ENCODE data around the gene DNLZ. TPM values are rescaled to one million over a fixed set of nuclear protein-coding genes. Genes with fewer than 3 reads are reported as not detected.

Gene DNLZ
- total RNA-seq, 1 donor from 2014 or later: 19.9 TPM

GRCh38 chr9:136351252-136351800 lies 12.2 kb downstream of the DNLZ start:
- Mint-ChIP-seq H3K27me3 (ENCODE audit: low read depth) (no peaks in the 10 kb centered on the region), H3K4me1 (ENCODE audit: low read depth) (peaks cover 11% of the 10 kb centered on the region), H3K36me3 (ENCODE audit: low read depth) (no peaks in the 10 kb centered on the region), H3K27ac (ENCODE audit: unreplicated experiment) (no peak overlapping the region), H3K9me3 (ENCODE audit: low read depth) (no peaks in the 10 kb centered on the region), H3K4me3 (ENCODE audit: unreplicated experiment) (no peak overlapping the region)
- DNase-seq (ENCODE audit: low spot score): no peak
- no peak for TF ChIP-seq CTCF (IDR thresholded peaks at IDR 0.05)

- Mint-ChIP-seq H3K27me3 (ENCODE audit: low read depth) (no peaks in the 10 kb centered on the region), H3K4me3 (ENCODE audit: unreplicated experiment) (no peak overlapping the region), H3K27ac (ENCODE audit: unreplicated experiment) (no peak overlapping the region), H3K4me1 (ENCODE audit: low read depth) (peaks cover 17% of the 10 kb centered on the region), H3K36me3 (ENCODE audit: low read depth) (no peaks in the 10 kb centered on the region), H3K9me3 (ENCODE audit: low read depth) (no peaks in the 10 kb centered on the region)
- no peak for TF ChIP-seq CTCF (IDR thresholded peaks at IDR 0.05)
- DNase-seq (ENCODE audit: low spot score): no peak
These were observed 14.0 kb downstream of the DNLZ start for GRCh38 chr9:136349546-136349945.

GRCh38 chr9:136348691-136349090 lies 14.9 kb downstream of the DNLZ start:
- Mint-ChIP-seq H3K27ac (ENCODE audit: unreplicated experiment) (no peak overlapping the region), H3K4me3 (ENCODE audit: unreplicated experiment) (no peak overlapping the region), H3K4me1 (ENCODE audit: low read depth) (peaks cover 10% of the 10 kb centered on the region), H3K27me3 (ENCODE audit: low read depth) (no peaks in the 10 kb centered on the region), H3K9me3 (ENCODE audit: low read depth) (no peaks in the 10 kb centered on the region), H3K36me3 (ENCODE audit: low read depth) (no peaks in the 10 kb centered on the region)
- DNase-seq (ENCODE audit: low spot score): no peak
- TF ChIP-seq CTCF (IDR thresholded peaks at IDR 0.05): no peak

GRCh38 chr9:136347472-136348256 lies 15.9 kb downstream of the DNLZ start:
- Mint-ChIP-seq H3K9me3 (ENCODE audit: low read depth) (no peaks in the 10 kb centered on the region), H3K27ac (ENCODE audit: unreplicated experiment) (no peak overlapping the region), H3K4me1 (ENCODE audit: low read depth) (peaks cover 13% of the 10 kb centered on the region), H3K27me3 (ENCODE audit: low read depth) (no peaks in the 10 kb centered on the region), H3K36me3 (ENCODE audit: low read depth) (no peaks in the 10 kb centered on the region), H3K4me3 (ENCODE audit: unreplicated experiment) (no peak overlapping the region)
- no peak for TF ChIP-seq CTCF (IDR thresholded peaks at IDR 0.05)
- DNase-seq (ENCODE audit: low spot score): no peak

GRCh38 chr9:136346927-136347465 lies 16.5 kb downstream of the DNLZ start:
- Mint-ChIP-seq H3K27ac (ENCODE audit: unreplicated experiment) (no peak overlapping the region), H3K27me3 (ENCODE audit: low read depth) (no peaks in the 10 kb centered on the region), H3K4me3 (ENCODE audit: unreplicated experiment) (no peak overlapping the region), H3K9me3 (ENCODE audit: low read depth) (no peaks in the 10 kb centered on the region), H3K4me1 (ENCODE audit: low read depth) (peaks cover 13% of the 10 kb centered on the region), H3K36me3 (ENCODE audit: low read depth) (no peaks in the 10 kb centered on the region)
- no peak for DNase-seq (ENCODE audit: low spot score)
- no peak for TF ChIP-seq CTCF (IDR thresholded peaks at IDR 0.05)
